Activated naive CD4-positive, alpha-beta T cell treated with anti-CD3 and anti-CD28 coated beads for 36 hours (primary cell): ENCODE results near the gene ZNF438. TPM values are rescaled to one million over a fixed set of nuclear protein-coding genes. Genes with fewer than 3 reads are reported as not detected.

Source experiments
- CTCF ChIA-PET: fragments of 350-600 bp; sonication (Branson Sonifier 250); formaldehyde crosslinking; loops from one replicate; lab custom pipeline; 2021; ENCODE audit warnings: antibody characterized with exemption; lab: Charles Lee
- DNase-seq: peaks from one replicate; pipeline ENCODE4 v3.0.0-alpha.2; 2020
- H3K27ac Mint-ChIP-seq: one replicate; pipeline ENCODE4 v1.8.0; 2021; ENCODE audit warnings: mild to moderate bottlenecking, mixed read lengths
- H3K27me3 Mint-ChIP-seq: one replicate; pipeline ENCODE4 v1.8.0; 2021; ENCODE audit warnings: low read depth, mixed read lengths
- H3K36me3 Mint-ChIP-seq: one replicate; pipeline ENCODE4 v1.8.0; 2021; ENCODE audit warnings: low read depth, mixed read lengths
- H3K4me1 Mint-ChIP-seq: one replicate; pipeline ENCODE4 v1.8.0; 2021; ENCODE audit warnings: low read depth, mixed read lengths
- H3K4me3 Mint-ChIP-seq: one replicate; pipeline ENCODE4 v1.8.0; 2021; ENCODE audit warnings: mild to moderate bottlenecking, moderate library complexity, mixed read lengths
- H3K9me3 Mint-ChIP-seq: one replicate; pipeline ENCODE4 v1.8.0; 2021; ENCODE audit warnings: mixed read lengths
- intact Hi-C: fragments of 100-400 bp; cut with micrococcal nuclease; formaldehyde crosslinking; loops from one replicate; pipeline ENCODE4 v1.15.1; 2023
- total RNA-seq, 2 experiments: library from RNA; stranded (reverse); gene quantifications; one replicate each; pipeline ENCODE4 v1.2.3, GENCODE V29; 2021

ZNF438 gene
- total RNA-seq, 2 experiments from 2014 or later, result 2.4 to 2.6 TPM

- no peaks in the 10 kb centered on the region for H3K9me3 Mint-ChIP-seq
- CTCF ChIA-PET, result interaction anchor here (0.7 kb wide), 1 partner anchor 240 kb away, joined by 5 read pairs; no protein-coding TSS in a partner anchor
- no peak overlapping the region for H3K4me3 Mint-ChIP-seq
- H3K4me1 Mint-ChIP-seq, result peaks cover 5% of the 10 kb centered on the region
- H3K36me3 Mint-ChIP-seq, result no peaks in the 10 kb centered on the region
- intact Hi-C loops, result no loop called here
- H3K27ac Mint-ChIP-seq, result no peak overlapping the region
- no peak for DNase-seq
- H3K27me3 Mint-ChIP-seq, result no peaks in the 10 kb centered on the region
Observed at GRCh38 chr10:31025142-31025541, 6.5 kb downstream of the ZNF438 start.

- Mint-ChIP-seq H3K27ac (no peak overlapping the region), H3K4me3 (no peak overlapping the region), H3K9me3 (no peaks in the 10 kb centered on the region), H3K36me3 (no peaks in the 10 kb centered on the region), H3K4me1 (no peaks in the 10 kb centered on the region), H3K27me3 (no peaks in the 10 kb centered on the region)
- intact Hi-C loops, result no loop called here
- no peak for DNase-seq
- CTCF ChIA-PET, result no interaction called here
Observed at GRCh38 chr10:31023558-31023957, 8.1 kb downstream of the ZNF438 start.

GRCh38 chr10:31020209-31020608 is 11.5 kb downstream of the ZNF438 start:
- no peaks in the 10 kb centered on the region for H3K36me3 Mint-ChIP-seq
- no peak for DNase-seq
- intact Hi-C loops, result no loop called here
- H3K27ac Mint-ChIP-seq, result no peak overlapping the region
- no peak overlapping the region for H3K4me3 Mint-ChIP-seq
- no peaks in the 10 kb centered on the region for H3K9me3 Mint-ChIP-seq
- no peaks in the 10 kb centered on the region for H3K27me3 Mint-ChIP-seq
- no peaks in the 10 kb centered on the region for H3K4me1 Mint-ChIP-seq
- CTCF ChIA-PET, result no interaction called here

DNA sequence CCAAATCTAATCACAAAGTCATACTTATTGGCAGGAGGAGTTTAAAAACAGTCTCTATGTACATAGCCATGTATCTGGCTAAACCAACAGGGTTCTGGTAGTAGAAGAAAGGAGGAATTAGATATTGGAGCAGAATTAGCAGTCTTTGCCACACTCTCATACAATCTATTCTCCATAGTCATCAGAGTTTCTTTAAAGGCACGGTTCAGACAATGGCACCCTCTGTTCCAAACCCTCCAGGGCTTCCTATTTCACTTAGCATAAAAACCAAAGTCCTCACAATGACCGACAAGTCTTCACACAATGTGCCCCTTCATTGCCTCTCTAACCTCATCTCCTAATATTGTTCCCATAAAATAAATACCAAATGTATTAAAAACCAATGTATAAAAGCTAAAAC is 12.7 kb downstream of the ZNF438 start:
- Mint-ChIP-seq H3K4me1 (no peaks in the 10 kb centered on the region), H3K27ac (no peak overlapping the region), H3K4me3 (no peak overlapping the region), H3K27me3 (no peaks in the 10 kb centered on the region), H3K36me3 (no peaks in the 10 kb centered on the region), H3K9me3 (no peaks in the 10 kb centered on the region)
- no peak for DNase-seq
- CTCF ChIA-PET, result no interaction called here
- intact Hi-C loops, result no loop called here

DNA sequence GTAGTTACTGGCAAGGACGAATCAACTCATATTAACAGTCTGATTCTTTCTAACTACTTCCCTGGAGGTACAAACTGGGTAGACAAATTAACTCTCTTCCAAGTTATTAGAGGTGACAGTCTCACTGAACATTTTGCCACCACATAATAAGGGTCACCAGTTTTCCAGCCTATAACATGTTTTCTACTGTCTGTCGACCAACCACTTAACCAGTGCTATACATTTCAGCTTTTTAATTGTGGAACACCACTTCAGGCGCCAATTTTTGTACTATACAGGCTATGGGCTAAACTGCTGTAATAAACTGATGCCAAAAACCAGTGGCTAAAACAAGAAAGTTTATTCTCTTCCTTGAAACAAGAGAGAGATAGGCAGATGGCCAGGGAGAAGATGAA is 13.3 kb downstream of the ZNF438 start:
- peaks cover 2% of the 10 kb centered on the region for H3K36me3 Mint-ChIP-seq
- H3K9me3 Mint-ChIP-seq, result no peaks in the 10 kb centered on the region
- CTCF ChIA-PET, result no interaction called here
- H3K4me1 Mint-ChIP-seq, result no peaks in the 10 kb centered on the region
- intact Hi-C loops, result no loop called here
- no peak overlapping the region for H3K4me3 Mint-ChIP-seq
- no peak for DNase-seq
- H3K27me3 Mint-ChIP-seq, result no peaks in the 10 kb centered on the region
- H3K27ac Mint-ChIP-seq, result no peak overlapping the region

- DNase-seq, result no peak
- no peaks in the 10 kb centered on the region for H3K9me3 Mint-ChIP-seq
- H3K4me3 Mint-ChIP-seq, result no peak overlapping the region
- CTCF ChIA-PET, result interaction anchor here (1.6 kb wide), 1 partner anchor 14 kb away, joined by 3 read pairs; the partner anchor contains the start of gene ZNF438
- no peaks in the 10 kb centered on the region for H3K27me3 Mint-ChIP-seq
- no peak overlapping the region for H3K27ac Mint-ChIP-seq
- intact Hi-C loops, result no loop called here
- H3K4me1 Mint-ChIP-seq, result no peaks in the 10 kb centered on the region
- H3K36me3 Mint-ChIP-seq, result peaks cover 4% of the 10 kb centered on the region
Observed at GRCh38 chr10:31017534-31018355, 13.9 kb downstream of the ZNF438 start.

- DNase-seq, result no peak
- intact Hi-C loops, result no loop called here
- H3K27ac Mint-ChIP-seq, result no peak overlapping the region
- no peaks in the 10 kb centered on the region for H3K9me3 Mint-ChIP-seq
- CTCF ChIA-PET, result no interaction called here
- peaks cover 6% of the 10 kb centered on the region for H3K4me1 Mint-ChIP-seq
- H3K36me3 Mint-ChIP-seq, result peaks cover 4% of the 10 kb centered on the region
- no peaks in the 10 kb centered on the region for H3K27me3 Mint-ChIP-seq
- no peak overlapping the region for H3K4me3 Mint-ChIP-seq
Observed at GRCh38 chr10:31014161-31014875, 17.3 kb downstream of the ZNF438 start.

DNA sequence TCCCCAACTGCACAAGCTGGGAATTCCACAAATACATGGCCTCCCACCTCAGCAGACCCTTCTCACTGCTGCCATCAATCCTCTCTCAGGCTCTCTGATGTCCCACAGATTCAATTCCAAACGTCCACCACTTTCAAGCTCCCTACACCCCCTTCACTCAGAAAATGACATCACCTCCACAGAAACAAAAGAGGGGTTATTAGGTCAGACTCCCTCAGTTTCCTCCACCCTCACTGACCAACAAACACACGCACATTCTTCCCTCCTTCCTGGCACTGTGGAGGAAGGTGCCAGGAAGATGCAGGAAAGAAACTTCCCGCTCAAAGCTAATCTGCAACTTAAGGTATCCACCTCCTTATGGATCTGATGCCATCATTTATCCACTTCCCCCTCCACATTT is 18.3 kb downstream of the ZNF438 start:
- H3K27me3 Mint-ChIP-seq, result no peaks in the 10 kb centered on the region
- H3K4me3 Mint-ChIP-seq, result no peak overlapping the region
- no peaks in the 10 kb centered on the region for H3K9me3 Mint-ChIP-seq
- peaks cover 4% of the 10 kb centered on the region for H3K36me3 Mint-ChIP-seq
- intact Hi-C loops, result no loop called here
- DNase-seq, result no peak
- no peak overlapping the region for H3K27ac Mint-ChIP-seq
- CTCF ChIA-PET, result no interaction called here
- peaks cover 6% of the 10 kb centered on the region for H3K4me1 Mint-ChIP-seq

DNA sequence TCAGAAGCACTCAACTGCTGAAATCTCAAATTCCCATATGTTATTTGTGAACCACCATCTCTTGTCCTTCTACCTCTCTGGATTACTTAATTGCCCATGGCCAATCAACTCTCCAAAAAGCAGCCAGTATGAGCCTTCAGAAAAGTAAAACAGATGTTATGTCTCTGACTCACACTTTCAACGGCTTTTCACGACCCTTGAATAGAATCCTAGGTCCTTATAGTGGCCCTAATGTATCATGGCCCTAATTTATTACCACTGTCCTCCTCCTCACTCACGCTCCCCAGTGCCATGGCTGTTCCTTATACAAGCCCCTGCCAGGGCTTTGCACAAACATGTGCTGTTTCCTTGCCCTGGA is 20.0 kb downstream of the ZNF438 start:
- CTCF ChIA-PET, result no interaction called here
- H3K27ac Mint-ChIP-seq, result no peak overlapping the region

DNA sequence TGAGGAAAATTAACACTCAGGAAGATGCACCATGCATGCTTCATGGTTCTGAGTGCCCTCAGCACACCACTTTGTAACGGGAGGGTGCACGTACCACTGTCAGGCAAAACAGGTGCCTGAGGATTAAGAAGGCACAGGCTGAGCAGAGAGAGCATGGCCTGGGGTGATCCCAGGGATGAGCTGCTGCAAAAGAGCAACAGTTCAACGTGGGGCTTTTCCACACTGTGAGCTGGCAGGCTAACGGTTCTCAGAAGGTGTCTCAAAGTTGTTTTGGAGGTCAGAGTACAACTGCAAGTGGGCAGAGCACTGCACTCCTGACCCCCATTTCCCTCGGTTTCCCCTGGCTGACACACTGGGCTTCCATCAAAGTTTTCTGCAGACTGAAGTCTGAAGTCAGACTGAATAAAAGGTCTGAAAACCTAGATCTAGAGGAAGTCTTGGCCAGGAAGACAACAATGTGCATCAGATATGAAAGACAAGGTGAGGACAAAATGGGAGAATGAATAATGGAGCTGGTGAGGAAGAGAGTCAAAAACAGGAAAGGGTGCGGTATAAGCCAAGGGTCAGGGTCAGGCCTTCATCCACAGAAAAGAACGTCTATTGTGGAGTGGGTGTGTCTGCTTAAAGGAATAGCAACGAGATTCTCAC is 20.5 kb downstream of the ZNF438 start:
- DNase-seq, result no peak
- Mint-ChIP-seq H3K36me3 (peaks cover 4% of the 10 kb centered on the region), H3K4me3 (no peak overlapping the region), H3K27me3 (no peaks in the 10 kb centered on the region), H3K9me3 (no peaks in the 10 kb centered on the region), H3K4me1 (peaks cover 18% of the 10 kb centered on the region), H3K27ac (peak overlapping the region; percentile 10)
- intact Hi-C loops, result no loop called here
- CTCF ChIA-PET, result no interaction called here

More for the DNA sequence above, 20.0 kb downstream of the ZNF438 start:
- no peaks in the 10 kb centered on the region for H3K9me3 Mint-ChIP-seq
- intact Hi-C loops, result no loop called here
- H3K4me1 Mint-ChIP-seq, result peaks cover 13% of the 10 kb centered on the region
- no peak for DNase-seq
- H3K27me3 Mint-ChIP-seq, result no peaks in the 10 kb centered on the region
- peaks cover 4% of the 10 kb centered on the region for H3K36me3 Mint-ChIP-seq
- H3K4me3 Mint-ChIP-seq, result no peak overlapping the region

GRCh38 chr10:31010062-31010461 is 21.6 kb downstream of the ZNF438 start:
- intact Hi-C loops, result no loop called here
- CTCF ChIA-PET, result no interaction called here
- H3K36me3 Mint-ChIP-seq, result peaks cover 4% of the 10 kb centered on the region
- no peaks in the 10 kb centered on the region for H3K27me3 Mint-ChIP-seq
- peaks cover 27% of the 10 kb centered on the region for H3K4me1 Mint-ChIP-seq
- H3K9me3 Mint-ChIP-seq, result no peaks in the 10 kb centered on the region
- H3K27ac Mint-ChIP-seq, result no peak overlapping the region
- no peak overlapping the region for H3K4me3 Mint-ChIP-seq
- DNase-seq, result no peak

GRCh38 chr10:31005895-31006294 is 25.8 kb downstream of the ZNF438 start:
- H3K27me3 Mint-ChIP-seq, result no peaks in the 10 kb centered on the region
- H3K4me3 Mint-ChIP-seq, result no peak overlapping the region
- no peaks in the 10 kb centered on the region for H3K9me3 Mint-ChIP-seq
- peaks cover 35% of the 10 kb centered on the region for H3K4me1 Mint-ChIP-seq
- H3K27ac Mint-ChIP-seq, result no peak overlapping the region
- DNase-seq, result no peak
- CTCF ChIA-PET, result interaction anchor here (0.7 kb wide), 1 partner anchor 95 kb away, joined by 3 read pairs; no protein-coding TSS in a partner anchor
- intact Hi-C loops, result no loop called here
- no peaks in the 10 kb centered on the region for H3K36me3 Mint-ChIP-seq
